K562 (cell line): Measurements from ENCODE around the gene PIK3R6. TPM values are rescaled to one million over a fixed set of nuclear protein-coding genes. Genes with fewer than 3 reads are reported as not detected.

Experiments
- ATAC-seq: fragments of 200-7000 bp; cut with Tn5 transposase; 3 replicates; pipeline ENCODE4 v1.9.1; 2020; ENCODE audit warnings: moderate library complexity
- BruUV-seq: library from RNA; stranded (reverse); fragments of 400-500 nt; replicated peaks from 2 replicates; lab custom pipeline; 2021; lab: Mats Ljungman, UMichigan
- CTCF ChIA-PET: fragments of 300-600 bp; formaldehyde crosslinking; extraction: SDS; loops from one replicate; lab custom pipeline; 2021; ENCODE audit warnings: low intra/inter-chr PET ratio; lab: Yijun Ruan, JAX
- POLR2A ChIA-PET: fragments of 300-600, 350-650 bp; sonication (Branson Sonifier 250); formaldehyde crosslinking; extraction: SDS; loops from one replicate; lab custom pipeline; 2021; ENCODE audit warnings: antibody characterized with exemption, inconsistent platforms; lab: Yijun Ruan, JAX
- DNase-seq, 4 experiments: peaks; one replicate each; pipeline versions ENCODE4 v3.0.0 to v3.0.0-alpha.2; 2011 to 2018; ENCODE audit warnings: low spot score in 3 of 4, mixed read lengths in 3 of 4; ENCODE audit errors: extremely low read depth in 1 of 4
- FAIRE-seq: peaks from 2 replicates; lab custom pipeline; 2011; peaks lifted over from hg19 to GRCh38; lab: Jason Lieb, UNC
- H2AFZ ChIP-seq: 2 replicates; pipeline ENCODE4 v1.6.0; 2011; ENCODE audit warnings: low read depth, low read length, control low read depth, inconsistent platforms
- H3K27ac ChIP-seq: fragments of 200-600 bp; 3 replicates; pipeline ENCODE4 v1.8.0; 2011; ENCODE audit warnings: low read depth, mild to moderate bottlenecking, control low read depth, inconsistent platforms, low read length, moderate library complexity, mixed read lengths; ENCODE audit errors: extremely low read depth
- H3K27me3 ChIP-seq, 2 experiments: fragments of 300-600 bp in 1 of 2; 2 replicates in 1 of 2; 3 replicates in 1 of 2; pipeline versions ENCODE4 v1.6.0 to v1.8.0; 2011; ENCODE audit warnings: inconsistent platforms in 2 of 2, low read length in 2 of 2, mild to moderate bottlenecking in 1 of 2, mixed read lengths in 1 of 2, moderate library complexity in 1 of 2; ENCODE audit not compliant: control insufficient read depth in 2 of 2, insufficient read depth in 2 of 2
- H3K36me3 ChIP-seq: fragments of 300-600 bp; 3 replicates; pipeline ENCODE4 v1.8.0; 2011; ENCODE audit warnings: mild to moderate bottlenecking, low read length, inconsistent platforms; ENCODE audit not compliant: control insufficient read depth, insufficient read depth
- H3K4me1 ChIP-seq, 2 experiments: fragments of 200-600 bp in 1 of 2; replicated peaks in 1 of 2; 2 replicates in 1 of 2; 3 replicates in 1 of 2; pipeline versions ENCODE4 v1.5.1 to v1.8.0; 2011; ENCODE audit warnings: inconsistent platforms in 2 of 2, low read length in 2 of 2, mild to moderate bottlenecking in 1 of 2, mixed read lengths in 1 of 2, moderate library complexity in 1 of 2; ENCODE audit not compliant: control insufficient read depth in 2 of 2, insufficient read depth in 2 of 2
- H3K4me2 ChIP-seq: 2 replicates; pipeline ENCODE4 v1.6.1; 2011; ENCODE audit warnings: low read length, control low read depth, inconsistent platforms, mixed read lengths; ENCODE audit not compliant: insufficient read depth
- H3K4me3 ChIP-seq: fragments of 200-600 bp; sonication (generic), shearing (Covaris generic); 2 replicates; pipeline ENCODE4 v1.5.1; 2016; ENCODE audit warnings: control low read depth, inconsistent platforms
- H3K79me2 ChIP-seq: fragments of 200-600 bp; 3 replicates; pipeline ENCODE4 v1.8.0; 2011; ENCODE audit warnings: low read length, inconsistent platforms; ENCODE audit not compliant: control insufficient read depth, insufficient read depth
- H3K9ac ChIP-seq, 2 experiments: 2 replicates each; pipeline versions ENCODE4 v1.6.0 to v1.6.1; 2011; ENCODE audit warnings: low read depth in 2 of 2, low read length in 2 of 2, control low read depth in 1 of 2, inconsistent platforms in 1 of 2, mild to moderate bottlenecking in 1 of 2, mixed read lengths in 1 of 2; ENCODE audit not compliant: insufficient read depth in 1 of 2
- H3K9me1 ChIP-seq: one replicate; pipeline ENCODE4 v1.6.0; 2011; ENCODE audit warnings: inconsistent platforms, mild to moderate bottlenecking, low read length, moderate library complexity; ENCODE audit not compliant: control insufficient read depth, insufficient read depth
- H3K9me3 ChIP-seq: replicated peaks from 2 replicates; pipeline ENCODE4 v1.5.1; 2011; ENCODE audit warnings: low read depth, low read length, inconsistent platforms; ENCODE audit not compliant: control insufficient read depth, insufficient read depth
- H4K20me1 ChIP-seq: replicated peaks from 2 replicates; pipeline ENCODE4 v1.6.1; 2011; ENCODE audit warnings: low read length, inconsistent platforms, mixed read lengths; ENCODE audit not compliant: control insufficient read depth, insufficient read depth
- DNMT1 ChIP-seq: fragments of 450-650 bp; IDR thresholded peaks from 2 replicates; pipeline ENCODE4 v1.6.1; 2016; ENCODE audit warnings: antibody characterized with exemption, mild to moderate bottlenecking
- HDGF ChIP-seq: fragments of 450-650 bp; IDR thresholded peaks from 2 replicates; pipeline ENCODE4 v1.6.1; 2016
- KAT7 ChIP-seq: sonication (generic); formaldehyde crosslinking; IDR thresholded peaks from 2 replicates; pipeline ENCODE4 v1.8.0; 2022; ENCODE audit warnings: missing genetic modification reagents, mild to moderate bottlenecking, borderline replicate concordance
- NCOA4 ChIP-seq: fragments of 450-650 bp; IDR thresholded peaks from 2 replicates; pipeline ENCODE4 v1.6.1; 2018; ENCODE audit warnings: mild to moderate bottlenecking; ENCODE audit not compliant: partially characterized antibody
- SNIP1 ChIP-seq: fragments of 450-650 bp; IDR thresholded peaks from 2 replicates; pipeline ENCODE4 v1.7.1; 2017; ENCODE audit warnings: low read depth, mild to moderate bottlenecking
- ZEB2 ChIP-seq: fragments of 450-650 bp; IDR thresholded peaks from 2 replicates; pipeline ENCODE4 v1.6.1; 2016
- WGBS: fragments of 100-300 bp; shearing (Covaris generic); methylation state at CpG from one replicate; pipeline ENCODE4 v1.1.6; 2016; ENCODE audit warnings: low coverage, mixed read lengths; ENCODE audit not compliant: insufficient coverage; ENCODE audit errors: missing lambda C conversion rate; 5-methylcytosine and 5-hydroxymethylcytosine counted together
- in situ Hi-C: fragments of 300-500 bp; cut with MboI; formaldehyde crosslinking; loops from 4 replicates; pipeline ENCODE4 v1.15.0; 2018; ENCODE audit warnings: inconsistent platforms, mixed read lengths
- intact Hi-C: fragments of 100-400 bp; cut with micrococcal nuclease; formaldehyde crosslinking; loops from 2 replicates; pipeline ENCODE4 v1.14.2; 2022
- polyA plus RNA-seq, 8 experiments: library from polyadenylated mRNA; depleted of rRNA in 4 of 8; stranded (reverse) in 5 of 8; unstranded in 3 of 8; fragments of >200 nt; fragmentation: Nextera tagmentation in 2 of 8; fragmentation: Illumina TruSeq in 1 of 8; extraction: Ambion mirVana in 2 of 8; extraction: Trizol in 1 of 8; gene quantifications; 2 replicates each; pipeline versions ENCODE4 v1.2.1 to v1.2.3, GENCODE V29; 2011 to 2014; ENCODE audit warnings: inconsistent platforms in 1 of 8, missing spikeins in 1 of 8
- total RNA-seq, 7 experiments: library from RNA; depleted of rRNA in 6 of 7; stranded (reverse); fragments of >200 nt in 6 of 7; fragmentation: Illumina TruSeq in 2 of 7; extraction: Trizol in 2 of 7; gene quantifications; 2 replicates each; pipeline versions ENCODE4 v1.2.1 to v1.2.3, GENCODE V29; 2011 to 2021; ENCODE audit warnings: low replicate concordance in 1 of 7
- TF ChIP-seq, protein P1 (sequence below): fragments of 450-650 bp; conservative IDR thresholded peaks from 2 replicates; pipeline ENCODE4 v1.6.1; 2016; ENCODE audit warnings: missing genetic modification characterization, low read depth, mild to moderate bottlenecking, control low read depth, missing compliant biosample characterization
- TF ChIP-seq, protein P2 (sequence below): fragments of 250-450 bp; sonication (Bioruptor Pico); IDR thresholded peaks from 2 replicates; pipeline ENCODE4 v1.5.1; 2021; ENCODE audit warnings: mild to moderate bottlenecking
- TF ChIP-seq, protein P3 (sequence below): fragments of 150-350 bp; IDR thresholded peaks from 2 replicates; pipeline ENCODE4 v1.6.1; 2014; ENCODE audit warnings: low read depth, mild to moderate bottlenecking, low read length, borderline replicate concordance
- TF ChIP-seq, protein P4 (sequence below): sonication (generic); formaldehyde crosslinking; IDR thresholded peaks from 2 replicates; pipeline ENCODE4 v1.8.0; 2022; ENCODE audit warnings: missing genetic modification reagents, mild to moderate bottlenecking, borderline replicate concordance

The PIK3R6 gene
- total and polyA plus RNA-seq, 9 of the 15 experiments (the other 6 are each of a cell fraction or from before 2014, with no cell fraction given), result 0.04 TPM; not detected in 8

DNA sequence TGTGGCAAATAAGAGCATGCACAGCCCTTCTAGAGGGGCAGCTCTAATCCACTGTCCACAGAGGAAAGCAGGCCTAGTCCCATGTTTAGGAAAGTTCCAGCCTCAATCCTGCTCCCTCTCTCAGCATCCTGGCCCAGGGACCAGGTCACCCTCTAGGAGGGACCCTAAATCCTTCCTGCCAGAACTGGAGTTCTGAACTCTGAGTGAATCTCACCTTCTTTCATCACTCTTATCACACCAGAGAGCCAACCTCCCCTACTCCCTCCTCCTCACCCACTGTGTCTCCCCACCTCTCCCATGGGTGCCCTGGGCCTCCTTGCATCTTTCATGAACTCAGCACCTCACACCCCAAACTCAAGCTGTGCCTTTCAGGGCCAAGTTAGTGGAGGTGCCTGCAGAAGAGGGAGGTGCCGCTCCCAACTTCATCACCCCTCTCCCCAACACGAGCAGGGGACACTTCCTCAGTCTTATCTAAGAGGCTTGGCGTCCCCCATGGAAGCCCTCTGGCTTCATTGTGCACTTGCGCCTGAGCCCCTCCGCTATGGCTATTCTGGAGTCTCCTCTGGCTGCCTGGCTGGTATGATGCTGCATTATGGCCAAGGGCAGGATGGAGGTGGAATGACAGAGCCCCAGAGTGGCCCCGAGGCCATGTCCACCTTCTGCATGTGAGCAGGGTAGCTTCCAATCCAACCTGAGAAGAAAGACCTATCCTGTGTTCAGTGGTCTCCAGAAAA lies 31.7 kb downstream of the PIK3R6 start:
- WGBS, result 0% methylated on average over 5 of the region's 6 CpGs
- no TSS peak for BruUV-seq
- no peak overlapping the region for H3K4me3 ChIP-seq
- no peak for ATAC-seq
- no peak overlapping the region for H3K27ac ChIP-seq
- H3K27me3 ChIP-seq, result peaks cover 3 to 22% of the 10 kb centered on the region in 2 experiments; a peak in 3 of 5 replicates
- intact Hi-C loops, result no loop called here
- no peak for FAIRE-seq
- H3K9me1 ChIP-seq, result no peaks in the 10 kb centered on the region
- H2AFZ ChIP-seq, result no peak overlapping the region
- H3K9me3 ChIP-seq, result no peaks in the 10 kb centered on the region
- no peaks in the 10 kb centered on the region for H4K20me1 ChIP-seq
- no peak overlapping the region for H3K4me2 ChIP-seq
- in situ Hi-C loops, result no loop called here
- H3K79me2 ChIP-seq, result no peaks in the 10 kb centered on the region
- H3K4me1 ChIP-seq, result peaks cover 0 to 7% of the 10 kb centered on the region in 2 experiments; a peak in 2 of 5 replicates
- no peak for DNase-seq
- CTCF ChIA-PET, result no interaction called here
- no peaks in the 10 kb centered on the region for H3K36me3 ChIP-seq
- POLR2A ChIA-PET, result no interaction called here
- H3K9ac ChIP-seq, result no peak overlapping the region
- TF ChIP-seq NCOA4 (no peak), KAT7 (no peak), HDGF (no peak), SNIP1 (no peak), ZEB2 (no peak), DNMT1 (no peak)
- TF ChIP-seq, protein P1, sequence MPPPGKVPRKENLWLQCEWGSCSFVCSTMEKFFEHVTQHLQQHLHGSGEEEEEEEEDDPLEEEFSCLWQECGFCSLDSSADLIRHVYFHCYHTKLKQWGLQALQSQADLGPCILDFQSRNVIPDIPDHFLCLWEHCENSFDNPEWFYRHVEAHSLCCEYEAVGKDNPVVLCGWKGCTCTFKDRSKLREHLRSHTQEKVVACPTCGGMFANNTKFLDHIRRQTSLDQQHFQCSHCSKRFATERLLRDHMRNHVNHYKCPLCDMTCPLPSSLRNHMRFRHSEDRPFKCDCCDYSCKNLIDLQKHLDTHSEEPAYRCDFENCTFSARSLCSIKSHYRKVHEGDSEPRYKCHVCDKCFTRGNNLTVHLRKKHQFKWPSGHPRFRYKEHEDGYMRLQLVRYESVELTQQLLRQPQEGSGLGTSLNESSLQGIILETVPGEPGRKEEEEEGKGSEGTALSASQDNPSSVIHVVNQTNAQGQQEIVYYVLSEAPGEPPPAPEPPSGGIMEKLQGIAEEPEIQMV (tag), result no peak
- TF ChIP-seq, protein P2, sequence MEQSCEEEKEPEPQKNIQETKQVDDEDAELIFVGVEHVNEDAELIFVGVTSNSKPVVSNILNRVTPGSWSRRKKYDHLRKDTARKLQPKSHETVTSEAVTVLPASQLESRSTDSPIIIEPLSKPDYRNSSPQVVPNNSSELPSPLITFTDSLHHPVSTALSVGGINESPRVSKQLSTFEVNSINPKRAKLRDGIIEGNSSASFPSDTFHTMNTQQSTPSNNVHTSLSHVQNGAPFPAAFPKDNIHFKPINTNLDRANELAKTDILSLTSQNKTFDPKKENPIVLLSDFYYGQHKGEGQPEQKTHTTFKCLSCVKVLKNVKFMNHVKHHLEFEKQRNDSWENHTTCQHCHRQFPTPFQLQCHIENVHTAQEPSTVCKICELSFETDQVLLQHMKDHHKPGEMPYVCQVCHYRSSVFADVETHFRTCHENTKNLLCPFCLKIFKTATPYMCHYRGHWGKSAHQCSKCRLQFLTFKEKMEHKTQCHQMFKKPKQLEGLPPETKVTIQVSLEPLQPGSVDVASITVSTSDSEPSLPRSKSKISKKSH (CRISPR knock-in tag), result no peak
- TF ChIP-seq, protein P3, sequence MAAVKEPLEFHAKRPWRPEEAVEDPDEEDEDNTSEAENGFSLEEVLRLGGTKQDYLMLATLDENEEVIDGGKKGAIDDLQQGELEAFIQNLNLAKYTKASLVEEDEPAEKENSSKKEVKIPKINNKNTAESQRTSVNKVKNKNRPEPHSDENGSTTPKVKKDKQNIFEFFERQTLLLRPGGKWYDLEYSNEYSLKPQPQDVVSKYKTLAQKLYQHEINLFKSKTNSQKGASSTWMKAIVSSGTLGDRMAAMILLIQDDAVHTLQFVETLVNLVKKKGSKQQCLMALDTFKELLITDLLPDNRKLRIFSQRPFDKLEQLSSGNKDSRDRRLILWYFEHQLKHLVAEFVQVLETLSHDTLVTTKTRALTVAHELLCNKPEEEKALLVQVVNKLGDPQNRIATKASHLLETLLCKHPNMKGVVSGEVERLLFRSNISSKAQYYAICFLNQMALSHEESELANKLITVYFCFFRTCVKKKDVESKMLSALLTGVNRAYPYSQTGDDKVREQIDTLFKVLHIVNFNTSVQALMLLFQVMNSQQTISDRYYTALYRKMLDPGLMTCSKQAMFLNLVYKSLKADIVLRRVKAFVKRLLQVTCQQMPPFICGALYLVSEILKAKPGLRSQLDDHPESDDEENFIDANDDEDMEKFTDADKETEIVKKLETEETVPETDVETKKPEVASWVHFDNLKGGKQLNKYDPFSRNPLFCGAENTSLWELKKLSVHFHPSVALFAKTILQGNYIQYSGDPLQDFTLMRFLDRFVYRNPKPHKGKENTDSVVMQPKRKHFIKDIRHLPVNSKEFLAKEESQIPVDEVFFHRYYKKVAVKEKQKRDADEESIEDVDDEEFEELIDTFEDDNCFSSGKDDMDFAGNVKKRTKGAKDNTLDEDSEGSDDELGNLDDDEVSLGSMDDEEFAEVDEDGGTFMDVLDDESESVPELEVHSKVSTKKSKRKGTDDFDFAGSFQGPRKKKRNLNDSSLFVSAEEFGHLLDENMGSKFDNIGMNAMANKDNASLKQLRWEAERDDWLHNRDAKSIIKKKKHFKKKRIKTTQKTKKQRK, result no peak
- TF ChIP-seq, protein P4, sequence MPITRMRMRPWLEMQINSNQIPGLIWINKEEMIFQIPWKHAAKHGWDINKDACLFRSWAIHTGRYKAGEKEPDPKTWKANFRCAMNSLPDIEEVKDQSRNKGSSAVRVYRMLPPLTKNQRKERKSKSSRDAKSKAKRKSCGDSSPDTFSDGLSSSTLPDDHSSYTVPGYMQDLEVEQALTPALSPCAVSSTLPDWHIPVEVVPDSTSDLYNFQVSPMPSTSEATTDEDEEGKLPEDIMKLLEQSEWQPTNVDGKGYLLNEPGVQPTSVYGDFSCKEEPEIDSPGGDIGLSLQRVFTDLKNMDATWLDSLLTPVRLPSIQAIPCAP (CRISPR knock-in tag), result no peak
